ENCODE data around the gene NRCAM.

NRCAM gene

DNA sequence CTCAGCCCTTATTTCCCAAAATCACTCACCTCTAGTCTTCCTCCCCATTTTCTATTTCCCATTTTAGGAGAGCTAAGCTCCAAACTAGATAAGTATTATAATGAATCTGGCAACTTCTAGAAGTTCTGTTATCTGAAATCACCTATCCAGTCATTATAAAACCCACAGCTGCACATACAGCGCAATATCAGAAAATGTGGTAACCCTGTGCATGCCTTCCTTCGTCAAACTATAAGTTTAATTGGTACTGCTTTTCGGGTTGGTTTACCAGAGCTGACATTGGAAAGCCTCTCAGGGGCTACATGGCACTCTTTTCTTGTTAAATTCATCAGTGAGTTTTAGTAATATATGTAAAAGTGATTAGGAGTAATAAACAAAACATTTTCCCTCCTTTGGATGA, 327.7 kb downstream of the NRCAM start:
- no peak for DNase-seq (ENCODE audit: low read depth)

DNA sequence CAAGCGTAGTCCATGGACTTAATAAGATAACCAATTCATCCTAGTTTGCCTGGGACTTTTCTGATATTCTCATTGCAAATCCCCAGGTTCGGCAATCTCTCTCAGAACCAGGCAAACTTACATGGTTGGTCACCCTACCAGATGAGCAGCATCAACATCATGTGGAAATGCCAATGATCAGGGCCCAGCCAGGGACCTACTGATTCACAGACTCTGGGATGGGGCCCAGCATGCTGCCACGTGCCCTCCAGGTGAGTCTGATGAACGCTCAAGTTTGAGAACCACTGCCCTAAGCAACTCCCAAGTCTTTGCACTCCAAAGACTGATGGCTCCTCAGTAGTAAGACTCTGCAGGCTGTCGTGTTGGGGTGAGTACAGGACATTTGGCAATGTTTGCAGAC, 328.8 kb downstream of the NRCAM start:
- no peak for DNase-seq (ENCODE audit: low read depth)

- no peak for DNase-seq (ENCODE audit: low read depth)
Observed at GRCh38 chr7:108124820-108125219, 331.4 kb downstream of the NRCAM start.

- no peak for DNase-seq (ENCODE audit: low read depth)
Observed at GRCh38 chr7:108122181-108122580, 334.1 kb downstream of the NRCAM start.

- DNase-seq (ENCODE audit: low read depth), result no peak
Observed at GRCh38 chr7:108120933-108121332, 335.3 kb downstream of the NRCAM start.

GRCh38 chr7:108120196-108120595, 336.0 kb downstream of the NRCAM start:
- no peak for DNase-seq (ENCODE audit: low read depth)

DNA sequence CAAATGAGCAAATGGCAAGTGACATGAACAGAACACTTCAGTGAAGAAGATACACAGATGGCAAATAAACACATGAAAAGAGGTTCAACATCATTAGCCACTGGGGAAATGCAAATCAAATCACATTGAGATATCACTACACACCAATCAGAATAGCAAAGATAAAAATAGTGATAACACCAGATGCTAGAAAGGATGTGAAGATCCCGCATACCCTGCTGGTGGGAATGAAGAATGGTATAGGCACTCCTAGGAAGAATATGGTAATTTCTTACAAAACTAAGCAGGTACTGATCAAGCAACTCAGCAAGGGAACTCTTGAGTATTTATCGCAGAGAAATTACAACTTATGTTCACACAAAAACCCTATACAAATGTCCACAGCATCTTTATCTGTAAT, 337.3 kb downstream of the NRCAM start:
- no peak for DNase-seq (ENCODE audit: low read depth)

- no peak for DNase-seq (ENCODE audit: low read depth)
Observed at GRCh38 chr7:108114117-108114841, 342.0 kb downstream of the NRCAM start.

GRCh38 chr7:108112683-108113082, 343.6 kb downstream of the NRCAM start:
- DNase-seq (ENCODE audit: low read depth), result no peak

DNA sequence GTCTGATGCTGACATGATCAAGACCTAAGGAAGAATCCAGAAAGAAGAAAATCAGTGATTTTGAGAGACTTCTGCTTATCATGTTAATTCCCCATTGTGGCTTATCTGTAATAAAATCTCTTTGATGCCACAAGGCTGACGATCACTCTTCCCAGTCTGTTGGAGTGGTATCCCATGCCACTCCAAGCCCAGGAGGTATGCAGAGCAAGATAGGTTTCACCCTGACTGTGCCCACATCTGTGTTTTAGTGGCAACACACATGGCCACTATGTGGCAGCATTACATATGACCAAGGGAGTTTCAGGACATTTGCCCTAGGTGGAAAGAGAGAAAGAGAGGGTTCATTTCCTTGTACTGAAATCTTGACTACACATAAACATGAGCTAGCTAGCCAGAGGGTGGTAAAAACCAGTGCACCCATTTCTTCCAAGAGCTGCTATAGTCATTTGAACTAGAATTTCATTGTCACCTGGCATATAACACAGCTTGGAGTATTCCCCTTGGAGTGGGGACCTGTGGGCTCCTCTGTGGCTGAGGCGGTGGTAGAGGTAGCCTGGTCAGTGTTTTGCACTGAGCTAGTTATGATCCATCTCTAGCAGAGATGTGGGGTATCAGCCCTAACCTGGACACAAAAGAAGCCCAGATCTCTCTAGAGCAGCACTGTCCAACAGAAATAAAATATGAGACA, 346.9 kb downstream of the NRCAM start:
- no peak for DNase-seq (ENCODE audit: low read depth)

- DNase-seq (ENCODE audit: low read depth), result no peak
Observed at GRCh38 chr7:108108131-108108530, 348.1 kb downstream of the NRCAM start.

GRCh38 chr7:108104324-108104723, 351.9 kb downstream of the NRCAM start:
- no peak for DNase-seq (ENCODE audit: low read depth)

DNA sequence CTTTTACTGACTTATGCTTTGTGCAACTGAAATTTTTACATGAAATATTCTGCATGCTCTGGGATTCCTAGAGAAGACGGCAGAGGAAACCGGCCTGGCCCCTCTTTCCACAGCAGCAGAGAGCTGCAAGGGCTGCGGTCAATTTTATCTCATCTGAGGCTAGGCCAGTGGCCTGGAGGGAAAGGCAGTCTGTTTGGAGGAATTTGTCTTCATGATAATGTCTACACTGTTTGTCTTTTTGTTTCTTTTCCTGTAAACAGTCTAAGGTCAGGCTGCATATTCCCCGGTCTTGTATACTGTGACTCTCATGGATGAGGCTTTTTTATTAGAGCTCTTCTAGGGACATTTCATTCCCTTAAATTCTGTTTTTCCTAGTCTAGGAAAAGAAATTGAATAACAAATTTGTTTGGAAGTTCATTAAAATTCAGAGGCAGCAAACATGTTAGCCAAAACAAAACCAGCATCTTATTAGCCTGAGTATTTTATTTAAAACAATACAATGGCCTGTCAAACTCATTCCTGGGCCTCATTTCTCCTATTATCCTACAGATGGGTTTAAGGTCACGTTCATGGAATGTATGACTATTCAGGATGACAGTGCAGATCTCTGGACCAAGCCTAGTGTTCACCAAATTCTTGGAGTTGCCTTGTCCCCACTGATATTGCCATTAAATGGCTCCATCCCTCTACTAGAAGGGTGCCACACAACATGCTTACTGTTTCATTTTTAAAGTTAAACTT, 352.5 kb downstream of the NRCAM start:
- DNase-seq (ENCODE audit: low read depth), result no peak

GRCh38 chr7:108102671-108103312, 353.4 kb downstream of the NRCAM start:
- no peak for DNase-seq (ENCODE audit: low read depth)

GRCh38 chr7:108101759-108102158, 354.5 kb downstream of the NRCAM start:
- DNase-seq (ENCODE audit: low read depth), result no peak

- no peak for DNase-seq (ENCODE audit: low read depth)
Observed at GRCh38 chr7:108099713-108100112, 356.5 kb downstream of the NRCAM start.

DNA sequence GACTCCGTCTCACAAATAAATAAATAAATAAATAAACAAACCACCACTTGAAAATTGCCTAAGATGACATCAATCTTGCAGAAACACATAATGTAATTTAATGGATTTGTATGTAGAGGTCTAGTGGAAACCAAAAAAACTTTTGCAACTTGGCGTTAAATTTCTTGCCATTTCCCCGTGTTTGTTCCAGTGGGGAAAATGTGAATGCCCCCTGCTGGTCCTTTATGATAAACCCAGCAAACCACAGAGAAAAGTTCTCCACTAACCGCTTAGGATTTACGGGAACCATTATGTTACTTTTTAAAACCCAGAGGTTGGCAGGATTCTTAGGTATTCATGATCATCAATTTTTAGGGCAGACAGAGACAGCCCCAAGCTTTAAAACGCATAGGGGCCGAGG, 358.5 kb downstream of the NRCAM start:
- DNase-seq (ENCODE audit: low read depth), result no peak
